Esophagus squamous epithelium (tissue), 5 donors: Measurements from ENCODE around the gene VAV2. TPM values are rescaled to one million over a fixed set of nuclear protein-coding genes. Genes with fewer than 3 reads are reported as not detected.

Experiments
- DNase-seq: peaks from one replicate; lab custom pipeline; 2025; lab: John Stamatoyannopoulos, UW
- H3K27ac ChIP-seq, 4 donors: fragments of 200-600 bp; sonication (generic); one replicate each; pipeline ENCODE4 v1.5.1; 2016 to 2019; ENCODE audit warnings: mild to moderate bottlenecking in 1 of 4
- H3K27me3 ChIP-seq, 4 donors: fragments of 200-600 bp; sonication (generic); 1 replicate in 3 of 4; 2 replicates in 1 of 4; pipeline versions ENCODE4 v1.5.1 to v1.6.0; 2017 to 2021; ENCODE audit warnings: antibody characterized with exemption in 1 of 4
- H3K36me3 ChIP-seq, 3 donors: fragments of 200-600 bp; sonication (generic); one replicate each; pipeline ENCODE4 v1.5.1; 2016 to 2019
- H3K4me1 ChIP-seq, 3 donors: fragments of 200-600 bp; sonication (generic); one replicate each; pipeline ENCODE4 v1.5.1; 2017 to 2019
- H3K4me3 ChIP-seq, 4 donors: fragments of 200-600 bp; sonication (generic); 1 replicate in 3 of 4; 2 replicates in 1 of 4; pipeline ENCODE4 v1.5.1; 2016 to 2019; ENCODE audit warnings: mild to moderate bottlenecking in 2 of 4, moderate library complexity in 1 of 4
- H3K9me3 ChIP-seq, 3 donors: fragments of 200-600 bp; sonication (generic); one replicate each; pipeline ENCODE4 v1.5.1; 2016 to 2019
- POLR2A ChIP-seq, 4 donors: fragments of 450-650 bp; IDR thresholded peaks; one replicate each; pipeline ENCODE4 v1.6.1; 2017; ENCODE audit warnings: antibody characterized with exemption in 4 of 4, mild to moderate bottlenecking in 4 of 4, moderate library complexity in 3 of 4
- WGBS, 2 donors: methylation state at CpG; one replicate each; pipeline ENCODE4 v1.1.5; 2018; 5-methylcytosine and 5-hydroxymethylcytosine counted together
- intact Hi-C: fragments of 100-400 bp; cut with DNase I; formaldehyde crosslinking; loops from one replicate; pipeline ENCODE4 v1.15.0; 2022
- total RNA-seq, 4 donors: library from RNA; depleted of rRNA; stranded (reverse); fragments of >200 nt; gene quantifications; one replicate each; pipeline ENCODE4 v1.1.0, GENCODE V29; 2016
- TF ChIP-seq, protein P1 (sequence below), 6 experiments: fragments of 450-650 bp in 4 of 6; fragments of 200-600 bp in 2 of 6; sonication (generic) in 2 of 6; IDR thresholded peaks; one replicate each; pipeline ENCODE4 v1.5.1; 2016 to 2019; ENCODE audit warnings: antibody characterized with exemption in 6 of 6, mild to moderate bottlenecking in 4 of 6, moderate library complexity in 4 of 6
- donor health status: DM: yes; HTN: yes; CAD: no.

VAV2 gene
- total RNA-seq, 4 donors from 2014 or later = 3.8 to 7.6 (median 5.7) TPM

DNA sequence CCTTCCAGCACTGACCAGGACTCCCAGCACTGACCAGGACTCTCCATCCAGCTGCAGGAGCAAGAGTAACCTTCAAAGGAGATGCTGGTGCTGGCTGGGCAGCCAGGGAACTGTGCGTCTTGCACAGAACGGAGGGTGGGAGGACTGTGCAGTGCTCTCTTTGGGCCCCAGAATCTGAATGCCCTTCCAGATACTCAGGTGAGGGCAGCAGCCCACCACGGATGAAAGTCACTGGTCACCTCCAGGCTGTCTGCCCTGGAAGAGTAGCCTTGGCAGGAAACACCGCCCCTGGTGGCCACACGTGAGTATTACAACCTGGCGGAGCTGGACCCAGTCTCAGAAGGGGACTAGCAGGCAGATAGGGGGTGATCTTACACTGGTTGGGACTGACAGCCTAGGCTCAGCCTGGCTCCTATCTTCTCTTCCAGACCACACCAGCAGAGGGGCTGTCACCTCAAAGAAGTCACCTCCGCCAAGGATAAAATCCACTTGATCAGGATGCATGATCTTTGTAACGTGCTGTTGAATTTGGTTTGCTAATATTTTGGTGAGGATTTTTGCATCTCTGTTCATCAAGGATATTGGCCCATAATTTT, 249.2 kb downstream of the VAV2 start:
- Histone ChIP-seq H3K4me1 (peaks cover 6 to 9% (median 7%) of the 10 kb centered on the region in 3 donors), H3K36me3 (no peaks in the 10 kb centered on the region), H3K9me3 (no peaks in the 10 kb centered on the region), H3K27ac (no peak overlapping the region), H3K27me3 (peaks cover 0 to 27% (median 0%) of the 10 kb centered on the region in 4 donors), H3K4me3 (no peak overlapping the region)
- TF ChIP-seq, protein P1, sequence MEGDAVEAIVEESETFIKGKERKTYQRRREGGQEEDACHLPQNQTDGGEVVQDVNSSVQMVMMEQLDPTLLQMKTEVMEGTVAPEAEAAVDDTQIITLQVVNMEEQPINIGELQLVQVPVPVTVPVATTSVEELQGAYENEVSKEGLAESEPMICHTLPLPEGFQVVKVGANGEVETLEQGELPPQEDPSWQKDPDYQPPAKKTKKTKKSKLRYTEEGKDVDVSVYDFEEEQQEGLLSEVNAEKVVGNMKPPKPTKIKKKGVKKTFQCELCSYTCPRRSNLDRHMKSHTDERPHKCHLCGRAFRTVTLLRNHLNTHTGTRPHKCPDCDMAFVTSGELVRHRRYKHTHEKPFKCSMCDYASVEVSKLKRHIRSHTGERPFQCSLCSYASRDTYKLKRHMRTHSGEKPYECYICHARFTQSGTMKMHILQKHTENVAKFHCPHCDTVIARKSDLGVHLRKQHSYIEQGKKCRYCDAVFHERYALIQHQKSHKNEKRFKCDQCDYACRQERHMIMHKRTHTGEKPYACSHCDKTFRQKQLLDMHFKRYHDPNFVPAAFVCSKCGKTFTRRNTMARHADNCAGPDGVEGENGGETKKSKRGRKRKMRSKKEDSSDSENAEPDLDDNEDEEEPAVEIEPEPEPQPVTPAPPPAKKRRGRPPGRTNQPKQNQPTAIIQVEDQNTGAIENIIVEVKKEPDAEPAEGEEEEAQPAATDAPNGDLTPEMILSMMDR (IDR thresholded peaks at IDR 0.05) = peak; percentile 86 to 99 (median 88)
- no peak for TF ChIP-seq POLR2A (IDR thresholded peaks at IDR 0.05)
- no peak for DNase-seq
- intact Hi-C loops = no loop called here
- WGBS, 2 donors = 22 to 23% methylated on average over 2 to 4 of the region's 8 CpGs

DNA sequence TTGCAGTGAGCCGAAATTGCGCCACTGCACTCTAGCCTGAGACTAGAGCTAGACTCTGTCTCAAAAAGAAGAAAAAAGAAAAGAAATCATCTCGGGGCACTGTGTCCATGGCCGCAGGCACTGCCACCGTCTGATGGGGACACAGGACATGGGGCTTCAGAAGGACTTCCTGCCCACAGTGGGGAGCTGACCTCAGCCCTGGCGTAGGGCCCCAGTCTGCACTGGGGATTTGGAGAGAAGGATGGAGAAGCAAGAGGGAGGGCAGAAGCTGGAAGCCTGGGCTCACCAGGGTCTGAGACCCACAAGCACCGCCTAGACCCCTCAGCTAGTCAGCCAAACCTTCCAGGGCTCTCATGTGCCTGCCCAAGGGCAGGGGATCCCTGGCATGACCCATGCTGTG, 249.9 kb downstream of the VAV2 start:
- no peaks in the 10 kb centered on the region for H3K9me3 ChIP-seq
- H3K4me1 ChIP-seq = peaks cover 7 to 16% (median 9%) of the 10 kb centered on the region in 3 donors
- DNase-seq = no peak
- no peak overlapping the region for H3K4me3 ChIP-seq
- no peak overlapping the region for H3K27ac ChIP-seq
- no peaks in the 10 kb centered on the region for H3K36me3 ChIP-seq
- 77 to 82% methylated on average over 6 to 7 of the region's 7 CpGs for WGBS, 2 donors
- TF ChIP-seq, protein P1 (IDR thresholded peaks at IDR 0.05) = no peak
- no peak for TF ChIP-seq POLR2A (IDR thresholded peaks at IDR 0.05)
- intact Hi-C loops = no loop called here
- H3K27me3 ChIP-seq = peaks cover 0 to 27% (median 0%) of the 10 kb centered on the region in 4 donors

DNA sequence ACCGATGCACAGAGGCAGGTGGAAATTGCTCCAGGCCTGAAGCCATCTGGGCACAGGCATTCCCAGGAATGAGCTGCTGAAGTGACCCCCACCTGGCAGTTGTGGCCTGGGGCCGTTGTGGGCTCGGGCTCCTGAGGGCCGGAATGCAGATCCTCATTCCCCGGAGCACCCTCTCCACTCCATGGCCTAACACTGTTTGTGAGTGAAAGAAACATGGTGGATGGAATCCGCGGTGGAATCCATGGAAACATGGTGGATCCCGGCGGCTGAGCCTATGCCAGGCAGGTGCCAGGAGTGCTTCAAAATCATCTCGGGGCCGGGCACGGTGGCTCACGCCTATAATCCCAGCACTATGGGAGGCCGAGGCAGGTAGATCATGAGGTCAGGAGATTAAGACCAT, 250.4 kb downstream of the VAV2 start:
- Histone ChIP-seq H3K4me1 (peaks cover 7 to 16% (median 9%) of the 10 kb centered on the region in 3 donors), H3K36me3 (no peaks in the 10 kb centered on the region), H3K27me3 (peaks cover 0 to 24% (median 0%) of the 10 kb centered on the region in 4 donors), H3K4me3 (no peak overlapping the region), H3K27ac (no peak overlapping the region), H3K9me3 (no peaks in the 10 kb centered on the region)
- TF ChIP-seq POLR2A (IDR thresholded peaks at IDR 0.05) = no peak
- TF ChIP-seq, protein P1 (IDR thresholded peaks at IDR 0.05) = no peak
- DNase-seq = no peak
- intact Hi-C loops = no loop called here
- WGBS, 2 donors = 93 to 95% methylated on average over 4 to 13 of the region's 14 CpGs

DNA sequence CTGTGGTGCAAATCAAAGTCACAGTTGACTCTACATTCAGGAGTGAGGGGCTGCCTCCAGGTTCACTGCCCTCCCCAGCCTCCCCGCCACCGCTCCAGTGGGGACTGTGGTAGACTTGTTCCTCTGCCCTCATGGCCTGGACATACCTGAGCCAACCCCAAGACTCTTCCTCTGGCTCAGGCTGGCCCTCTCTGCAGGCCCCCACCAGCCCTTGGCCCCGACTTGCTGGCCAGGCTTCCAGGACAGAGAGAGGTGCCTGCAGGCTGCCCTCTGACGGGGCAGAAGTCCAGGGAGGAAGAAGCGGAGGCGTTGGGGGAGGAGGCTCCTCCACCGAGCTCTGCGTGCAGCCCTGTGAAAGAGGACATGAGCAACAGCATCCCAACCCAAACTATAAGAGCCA, 251.2 kb downstream of the VAV2 start:
- Histone ChIP-seq H3K4me1 (peaks cover 7 to 16% (median 9%) of the 10 kb centered on the region in 3 donors), H3K27ac (no peak overlapping the region), H3K27me3 (peaks cover 0 to 24% (median 0%) of the 10 kb centered on the region in 4 donors), H3K9me3 (no peaks in the 10 kb centered on the region), H3K4me3 (no peak overlapping the region), H3K36me3 (no peaks in the 10 kb centered on the region)
- WGBS, 2 donors = 100% methylated on average over 2 of the region's 8 CpGs; no CpG with 5 or more reads in 1 of the 2 donors
- no peak for TF ChIP-seq POLR2A (IDR thresholded peaks at IDR 0.05)
- TF ChIP-seq, protein P1 (IDR thresholded peaks at IDR 0.05) = no peak
- no peak for DNase-seq
- intact Hi-C loops = no loop called here

DNA sequence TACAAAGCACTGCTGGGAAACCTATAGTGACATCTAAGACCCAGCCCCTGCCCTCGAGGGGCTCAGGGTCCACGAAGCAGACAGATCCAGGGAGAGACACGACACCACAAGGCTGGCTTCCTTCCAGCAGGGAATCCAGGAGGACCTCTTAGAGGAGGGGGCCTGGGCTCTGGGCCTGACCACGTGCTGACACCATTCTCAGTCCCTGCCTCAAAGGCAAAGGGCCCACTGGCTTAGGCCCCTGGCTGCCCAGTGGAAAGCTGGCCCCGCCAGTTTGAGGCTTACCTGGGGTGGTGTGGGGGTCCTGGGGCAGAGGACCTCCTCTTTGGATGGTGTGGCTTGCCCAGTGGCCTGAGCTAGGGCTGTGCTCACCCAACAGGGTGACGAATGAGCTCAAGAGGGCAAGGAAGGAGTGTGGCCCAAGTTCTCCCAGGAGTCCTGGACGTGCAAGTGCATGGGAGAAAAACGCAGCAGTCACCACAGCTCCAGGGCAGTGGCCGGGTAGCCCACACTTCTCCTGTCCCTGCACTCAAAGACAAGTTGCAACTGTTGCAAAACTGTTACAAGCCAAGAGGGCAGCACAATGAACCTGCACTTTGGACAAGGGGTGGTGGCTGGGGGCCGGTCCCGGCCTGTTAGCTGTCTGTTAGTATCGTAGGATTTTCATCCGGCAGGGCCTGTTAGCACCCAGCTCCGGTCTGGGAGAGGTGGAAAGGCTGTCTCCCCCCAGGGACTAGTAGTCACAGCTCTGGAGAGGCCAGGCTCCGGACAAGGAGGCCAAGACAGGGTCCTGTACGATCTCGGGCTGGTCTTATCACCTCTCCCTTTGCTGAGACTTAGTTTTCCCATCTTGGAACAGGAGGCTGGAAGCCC, 252.5 kb downstream of the VAV2 start:
- peaks cover 0 to 28% (median 0%) of the 10 kb centered on the region in 4 donors for H3K27me3 ChIP-seq
- peaks cover 7 to 16% (median 9%) of the 10 kb centered on the region in 3 donors for H3K4me1 ChIP-seq
- no peak overlapping the region for H3K4me3 ChIP-seq
- intact Hi-C loops = loop anchor here (10.0 kb wide), 1 partner anchor 205 kb away; the partner anchor contains the start of gene ADAMTSL2
- DNase-seq = no peak
- no peaks in the 10 kb centered on the region for H3K9me3 ChIP-seq
- no peak for TF ChIP-seq POLR2A (IDR thresholded peaks at IDR 0.05)
- TF ChIP-seq, protein P1 (IDR thresholded peaks at IDR 0.05) = no peak
- WGBS, 2 donors = 81 to 86% methylated on average over 8 to 9 of the region's 17 CpGs
- no peak overlapping the region for H3K27ac ChIP-seq
- H3K36me3 ChIP-seq = no peaks in the 10 kb centered on the region
